ENCODE data around the gene MED13L.
"Not testable (repeated sequence)": the region's sequence is repeated elsewhere in the genome, so short reads cannot be mapped to it uniquely, and the experiment has no call there.

Gene MED13L

GRCh38 chr12:115984616-115985015 is 292.9 kb downstream of the MED13L start:
- TF ChIP-seq CTCF (IDR thresholded peaks at IDR 0.05; ENCODE audit: low read depth, low read length, missing control alignments), result no peak
- no peak overlapping the region for H3K4me3 ChIP-seq (ENCODE audit: low read depth, low read length)
- no peak for DNase-seq (ENCODE audit: low read depth)

- no peak overlapping the region for H3K4me3 ChIP-seq (ENCODE audit: low read depth, low read length)
- no peak for DNase-seq (ENCODE audit: low read depth)
- TF ChIP-seq CTCF (IDR thresholded peaks at IDR 0.05; ENCODE audit: low read depth, low read length, missing control alignments), result no peak
Measured at GRCh38 chr12:115983226-115983798, 294.2 kb downstream of the MED13L start.

- no peak for TF ChIP-seq CTCF (IDR thresholded peaks at IDR 0.05; ENCODE audit: low read depth, low read length, missing control alignments)
- H3K4me3 ChIP-seq (ENCODE audit: low read depth, low read length), result no peak overlapping the region
- DNase-seq (ENCODE audit: low read depth), result no peak
Measured at GRCh38 chr12:115980339-115980738, 297.2 kb downstream of the MED13L start.

GRCh38 chr12:115979851-115980250 is 297.6 kb downstream of the MED13L start:
- no peak for DNase-seq (ENCODE audit: low read depth)
- no peak for TF ChIP-seq CTCF (IDR thresholded peaks at IDR 0.05; ENCODE audit: low read depth, low read length, missing control alignments)

GRCh38 chr12:115979351-115979750 is 298.1 kb downstream of the MED13L start:
- no peak overlapping the region for H3K4me3 ChIP-seq (ENCODE audit: low read depth, low read length)
- no peak for DNase-seq (ENCODE audit: low read depth)
- no peak for TF ChIP-seq CTCF (IDR thresholded peaks at IDR 0.05; ENCODE audit: low read depth, low read length, missing control alignments)

More at GRCh38 chr12:115979851-115980250, 297.6 kb downstream of the MED13L start:
- no peak overlapping the region for H3K4me3 ChIP-seq (ENCODE audit: low read depth, low read length)

GRCh38 chr12:115976829-115977228 is 300.7 kb downstream of the MED13L start:
- not testable (repeated sequence) for DNase-seq (ENCODE audit: low read depth)

GRCh38 chr12:115975411-115975810 is 302.1 kb downstream of the MED13L start:
- no peak overlapping the region for H3K4me3 ChIP-seq (ENCODE audit: low read depth, low read length)
- TF ChIP-seq CTCF (IDR thresholded peaks at IDR 0.05; ENCODE audit: low read depth, low read length, missing control alignments), result no peak
- no peak for DNase-seq (ENCODE audit: low read depth)

More at GRCh38 chr12:115976829-115977228, 300.7 kb downstream of the MED13L start:
- not testable (repeated sequence) for H3K4me3 ChIP-seq (ENCODE audit: low read depth, low read length)

Measured in GM12864 (cell line).